GM21526 (cell line): ENCODE results near the gene FLRT2.

Experiments used
- ATAC-seq: cut with Tn5 transposase; IDR thresholded peaks from one replicate; pipeline ENCODE4 v1.9.1; 2021; ENCODE audit warnings: moderate library complexity; ENCODE audit not compliant: unreplicated experiment, low FRiP score

The FLRT2 gene

DNA sequence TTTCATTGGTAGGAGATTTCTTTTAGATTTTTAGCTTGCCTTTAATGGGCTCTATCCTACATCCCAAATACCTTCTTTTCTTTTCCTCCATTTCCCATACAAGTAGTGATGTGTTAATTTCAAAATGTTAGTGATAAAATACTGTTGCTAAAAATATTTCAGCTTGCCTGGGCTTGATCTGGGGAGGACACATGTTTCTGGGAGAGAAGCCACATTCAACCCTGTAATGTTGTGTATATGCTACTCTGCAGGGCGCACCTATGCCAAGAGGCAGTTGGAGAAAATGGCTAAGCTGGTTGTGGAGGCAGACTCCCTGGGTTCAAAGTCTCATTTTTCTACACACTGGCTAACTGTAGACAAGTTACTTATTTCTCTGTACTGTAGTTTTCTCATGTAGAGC lies 26.3 kb downstream of the FLRT2 start:
- no peak for ATAC-seq

DNA sequence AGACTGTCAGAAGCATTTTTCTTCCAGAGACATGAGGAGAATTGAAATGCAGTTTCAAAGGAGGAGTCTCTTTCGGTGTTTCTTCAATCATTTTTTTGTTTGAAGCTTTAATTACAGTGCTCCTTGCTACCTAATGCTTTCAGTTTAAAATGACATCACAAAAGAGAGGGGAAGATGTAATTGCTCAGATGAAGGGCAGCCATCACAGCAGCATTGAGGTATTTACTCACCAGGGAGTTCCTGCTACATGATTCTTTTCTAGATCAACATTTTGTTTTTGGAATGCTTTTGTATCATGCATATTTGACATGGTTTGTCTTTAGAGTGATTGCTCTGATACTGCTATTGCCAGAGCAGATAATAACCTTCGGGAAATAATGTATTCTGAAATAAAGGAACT lies 28.6 kb downstream of the FLRT2 start:
- ATAC-seq, result no peak

DNA sequence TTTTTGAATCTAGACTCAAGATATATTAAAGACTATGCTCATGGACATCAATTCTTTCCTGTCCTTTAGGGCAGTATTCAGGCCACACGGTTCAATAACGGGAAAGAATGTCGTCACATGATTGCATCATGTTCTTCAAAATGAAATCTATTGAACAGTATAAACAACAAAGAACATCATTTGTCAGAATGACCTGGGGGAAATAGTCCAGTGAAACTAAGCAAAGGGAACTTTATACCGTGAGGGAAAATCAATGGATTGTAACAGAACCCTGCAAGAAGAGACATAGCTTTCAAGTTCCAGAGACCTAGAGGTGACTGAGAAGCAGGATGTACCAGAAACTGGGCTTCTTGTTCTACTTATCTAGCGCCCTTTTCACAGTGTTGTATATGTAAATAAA lies 32.7 kb downstream of the FLRT2 start:
- no peak for ATAC-seq

DNA sequence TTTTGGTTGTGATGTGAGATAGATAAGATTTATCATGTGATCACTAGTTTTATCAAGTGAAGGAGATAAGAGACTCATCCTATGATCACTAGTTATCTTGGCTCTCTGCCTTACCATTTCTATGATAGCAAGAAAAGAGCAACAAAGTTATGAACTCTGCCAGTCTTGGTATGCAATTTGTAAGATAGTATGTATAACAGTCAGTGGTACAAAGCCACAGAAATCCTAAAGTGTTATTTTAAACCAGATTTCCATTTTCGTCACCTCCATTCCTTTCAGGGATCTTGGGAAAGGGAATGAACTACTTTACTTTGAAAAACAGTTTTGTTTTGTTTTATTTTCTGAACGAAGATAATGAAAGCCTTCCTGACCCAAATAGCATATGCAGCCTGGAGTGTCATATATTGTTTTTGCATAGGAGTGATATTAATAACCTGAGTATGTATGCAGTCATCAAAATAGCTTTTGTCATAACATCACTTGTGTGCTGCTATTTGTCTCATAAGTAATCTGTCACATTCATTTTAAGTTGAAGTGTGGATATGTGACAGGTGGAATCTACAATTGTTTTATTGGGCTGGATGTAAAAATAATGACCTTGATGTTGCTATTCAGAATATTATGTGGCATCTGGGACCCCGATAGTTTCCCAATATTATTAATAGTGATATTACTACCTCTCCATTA lies 35.0 kb downstream of the FLRT2 start:
- ATAC-seq, result no peak

DNA sequence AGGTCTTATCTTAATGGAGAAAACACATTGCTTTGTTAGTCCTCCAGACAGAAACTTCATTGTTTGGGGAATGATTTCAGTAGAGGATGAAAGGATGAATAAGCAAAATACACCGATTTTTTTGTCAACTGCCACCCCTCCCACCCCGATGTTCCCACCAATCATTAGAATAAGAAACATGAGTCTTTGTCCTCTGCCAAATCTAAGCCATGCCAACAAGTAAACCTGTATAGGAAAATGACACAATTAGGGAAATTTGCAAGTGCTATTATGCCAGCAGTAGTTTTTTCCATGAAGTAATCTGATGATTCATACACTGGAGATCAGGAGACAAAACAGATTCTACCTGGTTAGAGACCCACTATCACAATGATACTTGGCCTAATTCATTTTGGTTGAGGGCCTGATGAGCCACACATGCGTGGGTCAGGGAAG lies 35.9 kb downstream of the FLRT2 start:
- ATAC-seq, result no peak

DNA sequence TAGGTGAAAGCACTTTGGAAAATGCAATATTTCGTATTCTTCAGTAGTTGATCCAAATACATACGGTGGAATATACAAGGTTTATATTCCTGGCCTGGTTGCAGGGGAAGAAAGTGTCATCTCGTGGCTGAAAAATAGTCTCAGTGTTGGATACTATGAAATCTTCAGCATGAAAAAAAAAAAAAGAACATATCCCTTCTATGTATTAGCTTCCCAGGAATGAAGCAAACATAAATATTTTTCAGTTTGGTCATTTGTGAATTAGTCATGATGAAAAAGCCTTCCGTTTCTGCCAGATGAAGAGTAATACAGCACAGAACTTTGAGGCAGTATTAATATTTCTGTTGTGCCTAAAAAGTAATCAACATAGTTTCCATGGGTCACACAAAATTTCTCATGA lies 36.7 kb downstream of the FLRT2 start:
- no peak for ATAC-seq

DNA sequence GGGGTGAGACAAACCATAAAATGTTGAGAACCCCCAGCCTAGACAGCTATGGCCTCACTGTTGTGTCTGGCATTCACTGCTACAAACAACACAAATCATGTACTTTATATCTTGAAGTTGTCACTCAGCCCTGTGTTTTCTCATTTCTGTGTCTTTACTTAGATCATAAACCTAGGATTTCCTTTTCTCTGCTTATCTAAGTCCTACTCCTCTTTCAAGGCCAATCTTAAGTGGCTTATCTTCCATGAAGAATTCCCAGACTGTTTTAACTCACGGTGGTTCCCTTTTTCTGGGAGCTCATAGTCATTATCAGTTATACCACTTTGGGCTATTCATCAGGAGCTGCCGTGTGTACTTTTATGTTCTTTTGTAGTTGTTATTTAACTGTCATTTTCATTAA lies 42.1 kb downstream of the FLRT2 start:
- ATAC-seq, result no peak

DNA sequence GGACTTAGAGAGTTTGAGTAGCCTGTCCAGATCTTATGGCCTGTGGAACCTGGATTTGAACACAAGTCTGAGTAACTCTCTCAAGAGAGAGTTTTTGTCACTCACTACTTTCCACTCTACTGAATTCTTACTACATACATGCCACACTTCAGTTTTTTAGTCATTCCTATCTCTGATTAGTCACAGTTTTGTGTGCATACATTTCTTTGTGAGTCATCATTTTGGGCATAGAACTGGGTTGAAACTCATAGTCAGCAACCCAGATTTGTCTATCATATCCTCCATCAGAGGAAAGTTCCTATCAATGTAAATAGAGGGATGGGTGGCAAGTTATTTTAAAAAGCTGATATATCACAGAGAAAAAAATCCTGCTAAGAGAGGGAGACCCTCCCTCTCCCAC lies 42.9 kb downstream of the FLRT2 start:
- no peak for ATAC-seq

DNA sequence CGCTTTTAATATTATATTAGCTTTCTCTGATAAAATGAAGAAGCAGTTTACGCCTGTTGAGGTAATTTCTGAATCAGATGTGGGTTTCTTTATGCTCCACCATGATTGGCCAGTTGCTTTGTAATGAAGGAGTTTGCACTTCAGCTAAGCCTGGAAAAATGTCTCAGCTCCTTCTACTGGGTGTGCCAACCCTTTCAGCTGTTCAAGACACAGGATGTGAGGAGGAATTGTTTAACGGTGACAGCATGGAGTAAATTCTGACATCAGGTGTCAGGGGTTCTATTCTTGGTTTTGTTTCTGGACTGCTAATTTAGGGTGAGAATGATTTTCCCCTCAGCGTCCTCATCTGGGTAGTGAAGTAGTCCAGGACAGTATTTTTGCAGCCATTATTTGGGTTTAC lies 43.5 kb downstream of the FLRT2 start:
- no peak for ATAC-seq

DNA sequence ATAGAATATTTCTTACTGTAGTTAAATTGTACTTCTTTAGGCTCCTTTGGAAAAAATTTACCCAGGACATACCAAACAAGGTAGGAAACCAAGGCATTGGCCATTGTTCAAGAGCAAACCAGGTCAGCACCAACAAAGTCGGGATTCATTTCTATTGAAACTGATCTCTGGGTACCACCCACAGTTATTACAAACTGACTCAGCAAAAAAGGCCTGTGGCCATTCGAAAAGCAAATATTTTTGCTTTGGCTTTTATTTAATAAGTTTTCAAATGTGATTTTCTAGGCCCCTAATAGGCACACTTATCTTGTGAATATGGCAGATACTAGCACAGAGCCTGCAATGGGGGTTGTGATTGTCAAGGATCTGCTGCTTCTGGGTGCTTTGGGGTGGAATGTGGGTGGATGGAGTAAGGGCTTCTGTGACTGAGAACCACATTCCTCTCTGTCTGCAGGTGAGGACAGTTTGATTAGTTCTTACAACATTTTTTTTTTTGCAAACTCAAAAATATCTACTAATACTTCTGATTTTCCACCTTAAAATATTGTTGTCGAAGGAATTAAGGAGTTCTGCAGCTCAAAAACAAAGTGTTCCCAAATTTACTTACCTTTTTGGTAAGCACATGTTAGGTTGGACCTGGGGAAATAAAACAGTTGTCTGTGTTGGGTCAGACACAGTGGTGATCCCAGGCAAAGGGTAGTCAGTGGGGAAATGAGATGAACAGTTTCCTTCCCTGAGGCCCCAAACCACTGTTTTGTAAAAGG lies 45.1 kb downstream of the FLRT2 start:
- ATAC-seq, result no peak

DNA sequence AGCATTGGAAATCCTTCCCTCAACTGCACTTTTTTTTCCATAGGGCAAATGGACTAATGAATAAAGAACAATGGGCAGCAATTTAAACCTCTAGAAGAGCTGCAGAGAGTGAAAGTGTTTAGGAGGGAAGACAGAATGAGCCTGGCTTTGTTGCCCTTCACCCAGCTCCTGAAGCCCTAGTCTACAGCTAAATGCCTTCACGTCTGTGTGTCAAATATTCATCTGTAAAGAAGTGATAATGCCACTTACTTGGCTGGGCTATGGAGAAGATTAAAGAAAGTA lies 45.6 kb downstream of the FLRT2 start:
- no peak for ATAC-seq

DNA sequence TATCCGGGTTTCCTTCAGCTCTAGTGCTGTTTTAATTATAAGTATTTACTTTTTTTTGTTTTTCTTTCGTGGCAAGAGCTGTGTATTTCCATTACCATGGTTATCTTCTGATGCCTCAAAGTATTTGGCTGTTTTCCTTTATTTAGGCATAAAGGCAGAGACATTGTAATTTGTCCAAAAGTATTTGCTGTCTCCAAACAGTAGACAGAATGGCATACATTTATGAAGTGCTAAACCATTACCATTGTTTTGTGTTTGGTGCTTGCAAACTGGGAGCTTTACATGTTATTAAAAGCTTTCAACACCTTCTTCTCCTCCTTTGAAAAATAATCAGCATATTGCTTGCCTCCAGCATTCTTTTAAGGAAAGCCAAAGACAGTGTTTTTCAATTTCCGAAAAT lies 46.3 kb downstream of the FLRT2 start:
- ATAC-seq, result no peak

DNA sequence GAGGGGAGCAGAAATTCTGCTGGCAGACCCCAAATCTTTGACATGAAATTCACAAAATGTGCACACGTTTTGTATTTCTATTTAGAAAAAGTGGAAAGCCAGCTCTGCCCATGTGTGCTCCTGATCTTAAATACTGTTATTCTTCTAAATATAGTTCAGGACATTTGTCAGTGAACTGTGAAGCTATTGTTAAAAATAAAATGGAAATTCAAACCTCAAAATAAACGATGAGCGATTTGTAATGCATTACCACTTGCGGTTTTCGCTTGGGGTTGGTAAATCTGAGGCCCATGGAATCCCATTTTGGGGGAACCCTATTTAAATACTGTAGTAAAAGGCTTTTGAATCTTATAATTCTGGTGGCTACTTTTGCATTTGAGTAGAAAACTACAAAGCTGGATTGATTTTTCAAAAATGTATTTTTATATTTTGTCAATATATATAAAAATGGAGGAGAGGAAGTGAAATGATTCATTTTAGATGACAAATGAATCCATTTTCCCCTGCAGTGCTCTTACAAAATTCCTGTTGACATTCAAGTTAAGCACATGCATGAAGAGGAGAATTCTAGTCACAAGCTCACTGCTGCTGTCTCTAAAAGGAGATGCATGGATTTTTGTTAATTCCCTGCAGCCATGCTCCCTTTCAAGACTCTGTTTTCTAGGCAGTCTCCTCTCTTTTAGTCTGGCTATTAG lies 47.1 kb downstream of the FLRT2 start:
- ATAC-seq, result no peak

DNA sequence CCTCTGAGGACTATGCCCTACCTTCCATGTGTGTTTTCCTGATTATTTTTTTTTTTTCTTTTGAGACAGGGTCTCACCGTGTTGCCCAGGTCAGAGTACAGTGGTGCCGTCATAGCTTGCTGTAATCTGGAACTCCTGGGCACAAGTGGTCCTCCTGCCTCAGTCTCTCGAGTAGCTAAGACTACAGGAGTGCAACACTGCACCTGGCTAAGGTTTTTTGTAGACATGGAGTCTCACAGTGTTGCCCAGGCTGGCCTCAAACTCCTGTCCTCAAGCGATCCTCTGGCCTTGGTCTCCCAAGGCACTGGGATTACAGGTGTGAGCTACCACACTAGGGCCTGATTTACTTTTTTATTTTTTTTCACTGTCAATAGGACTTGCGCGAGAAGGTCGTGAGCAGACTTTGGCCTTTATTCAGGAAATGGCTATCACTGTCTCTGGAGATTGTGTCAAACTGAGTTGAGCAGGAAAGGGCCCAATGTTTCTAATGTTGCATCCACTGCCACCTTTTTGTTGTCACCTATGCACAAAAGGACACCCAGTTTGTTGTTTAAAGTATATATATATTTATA lies 47.7 kb downstream of the FLRT2 start:
- no peak for ATAC-seq

DNA sequence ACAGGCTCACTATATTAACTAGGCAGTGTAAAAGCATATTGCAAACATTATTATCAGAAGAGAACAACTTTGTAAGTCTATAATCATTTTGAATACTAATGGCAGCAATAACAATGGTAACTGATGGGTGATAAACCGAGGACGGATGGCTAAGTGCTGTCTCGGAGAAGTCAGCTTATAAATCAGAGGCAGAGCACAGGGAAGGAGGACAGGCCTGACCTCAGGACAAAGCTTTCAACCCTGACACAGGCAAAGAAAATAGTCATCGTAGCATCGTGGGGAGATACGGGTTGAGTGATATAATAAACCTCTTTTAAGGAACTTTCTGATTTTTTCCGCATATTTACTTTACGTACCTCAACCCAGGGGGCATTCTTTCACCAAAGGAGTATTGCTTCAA lies 48.4 kb downstream of the FLRT2 start:
- ATAC-seq, result no peak

DNA sequence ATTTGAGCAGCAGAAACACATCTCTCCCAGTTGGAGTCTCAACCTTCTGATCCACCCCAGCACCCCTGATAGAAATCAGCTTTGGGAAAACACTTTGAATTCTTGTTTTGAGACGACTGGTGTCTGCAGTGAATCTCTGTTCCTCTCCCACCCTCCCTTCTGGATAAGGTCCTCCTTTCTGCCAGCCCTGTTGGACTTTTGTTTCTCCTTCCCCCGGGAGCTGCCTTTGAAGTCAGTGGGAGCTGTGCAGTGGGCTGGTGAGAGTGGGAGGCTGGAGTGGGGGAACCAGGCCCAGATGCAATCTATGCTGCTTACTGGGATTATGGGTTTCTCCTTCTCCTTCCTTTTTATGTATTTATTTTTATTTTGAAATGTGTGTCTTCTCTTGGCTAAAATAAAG lies 49.0 kb downstream of the FLRT2 start:
- ATAC-seq, result no peak

DNA sequence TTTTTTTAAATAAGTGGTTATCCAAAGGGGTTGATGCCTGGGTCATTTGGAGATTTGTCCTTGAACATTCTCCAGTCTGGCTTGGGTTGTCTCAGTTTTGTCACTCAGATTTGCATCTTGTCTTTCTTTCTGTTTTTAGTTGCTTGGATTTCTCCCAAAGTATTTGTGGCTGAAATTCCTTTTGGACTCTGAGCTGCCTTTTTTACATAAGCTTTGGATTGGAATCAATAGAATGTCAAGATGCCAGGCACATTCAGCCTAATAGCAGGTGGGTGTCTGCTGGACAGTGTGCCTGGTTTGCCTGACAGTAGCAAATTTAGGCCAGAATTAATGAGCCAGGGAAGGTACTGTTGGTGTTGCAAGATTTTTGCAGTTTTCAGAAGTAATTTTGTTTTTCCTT lies 50.0 kb downstream of the FLRT2 start:
- ATAC-seq, result no peak

DNA sequence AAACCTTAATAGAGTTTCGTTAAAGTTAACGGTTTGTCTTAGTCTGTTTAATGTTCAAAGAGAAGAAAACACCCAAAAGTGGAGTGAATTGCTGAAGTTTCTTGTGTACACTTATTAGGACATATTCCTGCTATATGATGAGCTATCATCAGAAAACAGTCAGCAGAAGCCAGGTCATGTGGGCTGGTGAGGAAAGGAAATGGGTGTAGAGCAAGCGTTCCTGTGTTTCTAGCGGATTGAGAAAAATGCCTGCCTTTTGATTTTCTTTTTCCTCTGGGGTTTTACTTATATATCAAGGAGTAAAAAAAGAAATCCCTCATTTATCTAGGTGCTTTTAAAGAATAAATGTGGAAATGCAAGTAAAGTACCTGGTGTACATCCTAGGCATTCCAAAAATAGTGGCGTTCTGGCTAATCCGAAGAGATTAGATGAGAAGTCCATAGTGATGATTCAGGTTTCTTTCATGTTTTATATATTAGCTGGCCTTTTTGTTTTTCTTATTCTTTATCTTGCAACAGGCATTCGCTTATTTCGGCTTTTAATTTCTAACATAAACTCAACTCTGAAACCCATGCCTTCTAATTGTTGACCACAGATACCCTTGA lies 50.7 kb downstream of the FLRT2 start:
- no peak for ATAC-seq

DNA sequence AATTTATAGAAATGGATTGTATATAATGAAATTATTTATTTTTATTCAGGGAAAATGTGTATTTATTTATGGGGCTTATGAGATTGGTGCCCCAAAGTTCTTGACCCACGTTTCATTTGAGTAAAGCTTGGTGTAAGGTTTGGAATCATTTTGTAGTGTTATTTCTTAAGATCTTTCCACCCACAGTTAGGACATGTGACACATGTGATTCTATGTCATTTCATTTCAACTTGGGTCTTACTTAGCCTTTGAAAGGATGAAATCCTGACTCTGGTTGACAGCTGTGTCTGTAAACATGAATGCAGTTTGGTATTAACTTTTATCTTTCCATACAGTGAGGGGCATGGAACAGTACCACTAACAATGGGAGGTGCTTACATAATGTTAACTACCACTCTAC lies 51.7 kb downstream of the FLRT2 start:
- ATAC-seq, result no peak

DNA sequence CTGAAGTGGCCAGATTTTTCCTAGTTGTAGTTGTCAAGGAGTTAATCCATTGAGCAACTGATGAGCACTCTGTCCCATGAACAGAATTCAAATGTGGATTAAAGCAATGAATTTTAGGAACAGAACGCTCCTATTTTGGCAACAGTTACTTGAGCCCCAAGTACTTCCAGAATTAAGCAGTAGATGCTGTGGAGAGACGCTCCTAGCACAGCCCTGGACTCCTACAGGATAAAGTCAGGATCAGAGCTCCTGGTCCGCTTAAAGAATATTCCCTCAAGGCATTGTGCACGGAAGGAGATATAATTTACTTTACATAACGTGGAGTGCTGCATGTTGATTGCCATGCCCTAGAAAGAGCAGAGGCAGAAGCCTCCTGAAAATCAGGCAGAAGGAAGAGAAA lies 53.4 kb downstream of the FLRT2 start:
- ATAC-seq, result no peak

DNA sequence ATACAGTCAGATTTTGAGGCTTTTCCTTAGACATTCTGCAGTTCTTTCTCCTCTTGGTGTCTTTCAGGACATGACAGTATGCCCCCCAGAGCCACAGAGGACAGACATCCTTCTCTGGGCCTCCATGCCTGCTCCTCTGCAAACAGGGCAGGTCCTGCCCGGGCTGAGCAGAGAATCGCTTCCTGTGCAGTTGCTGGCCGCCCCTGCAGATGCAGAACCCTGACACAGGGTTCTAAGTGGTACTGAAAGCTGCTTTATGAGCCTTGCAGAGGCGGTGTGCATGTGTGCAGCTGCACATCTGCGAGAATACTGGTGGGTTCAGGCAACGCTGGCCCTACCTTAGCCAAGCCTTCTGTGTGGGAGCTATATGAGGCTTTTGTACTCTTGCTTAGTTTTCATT lies 54.5 kb downstream of the FLRT2 start:
- ATAC-seq, result no peak
